GM10248 (cell line): ENCODE results near the gene GPR141.

Experiments used
- CTCF ChIA-PET: fragments of 300-600 bp; sonication (Branson Sonifier 250); formaldehyde crosslinking; extraction: SDS; loops from one replicate; lab custom pipeline; 2021; ENCODE audit warnings: antibody characterized with exemption; lab: Yijun Ruan, JAX
- POLR2A ChIA-PET: fragments of 350-650 bp; sonication (Branson Sonifier 250); formaldehyde crosslinking; extraction: SDS; loops from one replicate; lab custom pipeline; 2020; ENCODE audit warnings: antibody characterized with exemption; lab: Yijun Ruan, JAX
- DNase-seq: peaks from one replicate; pipeline ENCODE4 v3.0.0; 2012; ENCODE audit errors: extremely low spot score
- CTCF ChIP-seq: IDR thresholded peaks from 2 replicates; pipeline ENCODE4 v1.5.1; 2012; ENCODE audit warnings: mild to moderate bottlenecking, low read depth; ENCODE audit errors: extremely low read depth, missing control alignments, control extremely low read depth

The GPR141 gene

GRCh38 chr7:37657816-37658215, 25.8 kb upstream of the GPR141 start:
- DNase-seq: no peak
- ChIA-PET POLR2A (no interaction called here), CTCF (no interaction called here)
- TF ChIP-seq CTCF: no peak

GRCh38 chr7:37659971-37660565, 23.5 kb upstream of the GPR141 start:
- TF ChIP-seq CTCF: no peak
- DNase-seq: no peak
- ChIA-PET POLR2A (no interaction called here), CTCF (no interaction called here)

- ChIA-PET POLR2A (no interaction called here), CTCF (interaction anchor here (0.9 kb wide), 1 partner anchor 9 kb away, joined by 3 read pairs; no protein-coding TSS in a partner anchor)
- DNase-seq: no peak
- no peak for TF ChIP-seq CTCF
Measured at GRCh38 chr7:37660614-37661013, 23.0 kb upstream of the GPR141 start.

- CTCF ChIA-PET: no interaction called here
- DNase-seq: no peak
- POLR2A ChIA-PET: no interaction called here
- no peak for TF ChIP-seq CTCF
Measured at GRCh38 chr7:37663693-37664092, 19.9 kb upstream of the GPR141 start.

GRCh38 chr7:37665352-37666022, 18.1 kb upstream of the GPR141 start:
- no peak for TF ChIP-seq CTCF
- ChIA-PET POLR2A (no interaction called here), CTCF (no interaction called here)
- no peak for DNase-seq

- POLR2A ChIA-PET: no interaction called here
- no peak for TF ChIP-seq CTCF
- CTCF ChIA-PET: no interaction called here
- DNase-seq: no peak
Measured at GRCh38 chr7:37666026-37666799, 17.4 kb upstream of the GPR141 start.
